Large intestine (tissue), 3 donors: ENCODE results near the gene RAD18. TPM values are rescaled to one million over a fixed set of nuclear protein-coding genes. Genes with fewer than 3 reads are reported as not detected.

Experiments
- DNase-seq, 2 donors: peaks; one replicate each; pipeline versions ENCODE4 v3.0.0 to v3.0.0-alpha.2; 2013
- H3K27ac ChIP-seq: one replicate; pipeline ENCODE4 v1.5.1; 2013; ENCODE audit warnings: low read length
- H3K27me3 ChIP-seq: 2 replicates; pipeline ENCODE4 v1.6.1; 2013; ENCODE audit warnings: low read length; ENCODE audit not compliant: control insufficient read depth, insufficient read depth
- H3K36me3 ChIP-seq: 2 replicates; pipeline ENCODE4 v1.6.1; 2013; ENCODE audit warnings: low read length; ENCODE audit not compliant: control insufficient read depth, insufficient read depth
- H3K4me1 ChIP-seq: one replicate; pipeline ENCODE4 v1.6.1; 2013; ENCODE audit warnings: low read length; ENCODE audit not compliant: control insufficient read depth, insufficient read depth
- H3K4me3 ChIP-seq: one replicate; pipeline ENCODE4 v1.5.1; 2013; ENCODE audit warnings: low read length
- H3K9me3 ChIP-seq: one replicate; pipeline ENCODE4 v1.6.1; 2013; ENCODE audit warnings: mild to moderate bottlenecking, low read depth, low read length, moderate library complexity; ENCODE audit not compliant: control insufficient read depth
- WGBS: methylation state at CpG from one replicate; pipeline ENCODE4 v1.1.5; 2013; ENCODE audit warnings: low lambda C conversion rate; ENCODE audit not compliant: insufficient coverage; 5-methylcytosine and 5-hydroxymethylcytosine counted together
- polyA plus RNA-seq: library from polyadenylated mRNA; unstranded; fragments of 120-200 nt; gene quantifications from one replicate; pipeline ENCODE4 v1.2.1, GENCODE V29; 2013

Gene RAD18
- polyA plus RNA-seq, 1 donor = 8.2 TPM

GRCh38 chr3:8942746-8943488 is 20.4 kb downstream of the RAD18 start:
- Histone ChIP-seq H3K4me3 (no peak overlapping the region), H3K4me1 (no peaks in the 10 kb centered on the region), H3K27me3 (no peaks in the 10 kb centered on the region), H3K9me3 (peaks cover 7% of the 10 kb centered on the region), H3K27ac (no peak overlapping the region), H3K36me3 (peaks cover 13% of the 10 kb centered on the region)
- WGBS = no CpG with 5 or more reads among the region's 4 CpGs
- no peak for DNase-seq

- Histone ChIP-seq H3K36me3 (peaks cover 13% of the 10 kb centered on the region), H3K4me1 (no peaks in the 10 kb centered on the region), H3K9me3 (peaks cover 7% of the 10 kb centered on the region), H3K4me3 (no peak overlapping the region), H3K27me3 (no peaks in the 10 kb centered on the region), H3K27ac (no peak overlapping the region)
- DNase-seq = no peak
- WGBS = 100% methylated on average over 1 of the region's 4 CpGs
Measured at GRCh38 chr3:8942115-8942514, 21.2 kb downstream of the RAD18 start.

- H3K9me3 ChIP-seq = peaks cover under 1% of the 10 kb centered on the region
- WGBS = 86% methylated on average over 1 of the region's 1 CpG
- H3K27me3 ChIP-seq = no peaks in the 10 kb centered on the region
- no peaks in the 10 kb centered on the region for H3K4me1 ChIP-seq
- H3K4me3 ChIP-seq = no peak overlapping the region
- H3K36me3 ChIP-seq = peaks cover 15% of the 10 kb centered on the region
- no peak overlapping the region for H3K27ac ChIP-seq
- no peak for DNase-seq
Measured at GRCh38 chr3:8938021-8938420, 25.3 kb downstream of the RAD18 start.

- Histone ChIP-seq H3K4me3 (no peak overlapping the region), H3K9me3 (no peaks in the 10 kb centered on the region), H3K27me3 (no peaks in the 10 kb centered on the region), H3K4me1 (no peaks in the 10 kb centered on the region), H3K36me3 (peaks cover 15% of the 10 kb centered on the region), H3K27ac (no peak overlapping the region)
- DNase-seq = no peak
- 77% methylated on average over 4 of the region's 6 CpGs for WGBS
Measured at GRCh38 chr3:8937064-8938020, 25.9 kb downstream of the RAD18 start.

GRCh38 chr3:8932507-8932906 is 30.8 kb downstream of the RAD18 start:
- no peak for DNase-seq
- H3K4me1 ChIP-seq = no peaks in the 10 kb centered on the region
- no CpG with 5 or more reads among the region's 2 CpGs for WGBS
- H3K9me3 ChIP-seq = no peaks in the 10 kb centered on the region
- H3K27ac ChIP-seq = no peak overlapping the region
- no peaks in the 10 kb centered on the region for H3K27me3 ChIP-seq
- H3K36me3 ChIP-seq = peaks cover 2% of the 10 kb centered on the region
- H3K4me3 ChIP-seq = no peak overlapping the region

- Histone ChIP-seq H3K36me3 (peaks cover 2% of the 10 kb centered on the region), H3K27me3 (no peaks in the 10 kb centered on the region), H3K4me1 (no peaks in the 10 kb centered on the region), H3K27ac (no peak overlapping the region), H3K4me3 (no peak overlapping the region), H3K9me3 (no peaks in the 10 kb centered on the region)
- 67% methylated on average over 1 of the region's 3 CpGs for WGBS
- DNase-seq = no peak
Measured at GRCh38 chr3:8931342-8931741, 31.9 kb downstream of the RAD18 start.

GRCh38 chr3:8929860-8930259 is 33.4 kb downstream of the RAD18 start:
- DNase-seq = no peak
- no peaks in the 10 kb centered on the region for H3K36me3 ChIP-seq
- WGBS = 0% methylated on average over 1 of the region's 4 CpGs
- no peaks in the 10 kb centered on the region for H3K27me3 ChIP-seq
- no peaks in the 10 kb centered on the region for H3K4me1 ChIP-seq
- H3K9me3 ChIP-seq = no peaks in the 10 kb centered on the region
- H3K4me3 ChIP-seq = no peak overlapping the region
- H3K27ac ChIP-seq = no peak overlapping the region

GRCh38 chr3:8914491-8914890 is 48.8 kb downstream of the RAD18 start:
- H3K9me3 ChIP-seq = no peaks in the 10 kb centered on the region
- 92% methylated on average over 2 of the region's 4 CpGs for WGBS
- no peak for DNase-seq
- no peaks in the 10 kb centered on the region for H3K4me1 ChIP-seq
- no peaks in the 10 kb centered on the region for H3K36me3 ChIP-seq
- no peak overlapping the region for H3K27ac ChIP-seq
- no peaks in the 10 kb centered on the region for H3K27me3 ChIP-seq
- no peak overlapping the region for H3K4me3 ChIP-seq

- no peak overlapping the region for H3K4me3 ChIP-seq
- H3K27me3 ChIP-seq = no peaks in the 10 kb centered on the region
- no peak for DNase-seq
- no peaks in the 10 kb centered on the region for H3K9me3 ChIP-seq
- H3K27ac ChIP-seq = no peak overlapping the region
- H3K36me3 ChIP-seq = no peaks in the 10 kb centered on the region
- no CpG with 5 or more reads among the region's 2 CpGs for WGBS
- no peaks in the 10 kb centered on the region for H3K4me1 ChIP-seq
Measured at GRCh38 chr3:8911781-8912180, 51.5 kb downstream of the RAD18 start.

GRCh38 chr3:8909160-8909559 is 54.1 kb downstream of the RAD18 start:
- Histone ChIP-seq H3K4me1 (no peaks in the 10 kb centered on the region), H3K27me3 (no peaks in the 10 kb centered on the region), H3K9me3 (no peaks in the 10 kb centered on the region), H3K36me3 (no peaks in the 10 kb centered on the region), H3K27ac (no peak overlapping the region), H3K4me3 (no peak overlapping the region)
- WGBS = 100% methylated on average over 2 of the region's 3 CpGs
- no peak for DNase-seq
